B cell (primary cell): ENCODE measurements around the gene MAD2L1BP.

Experiments
- CTCF ChIP-seq: fragments of 200-600 bp; IDR thresholded peaks from one replicate; pipeline ENCODE4 v1.8.0; 2022; ENCODE audit warnings: antibody characterized with exemption, mild to moderate bottlenecking
- EZH2 ChIP-seq: IDR thresholded peaks from 2 replicates; pipeline ENCODE4 v1.6.1; 2012; ENCODE audit warnings: borderline replicate concordance, low read depth, mild to moderate bottlenecking, moderate library complexity, low read length; ENCODE audit not compliant: insufficient read depth, poor library complexity, severe bottlenecking

GRCh38 chr6:43674921-43675320 lies 39.3 kb downstream of the MAD2L1BP start:
- TF ChIP-seq CTCF: no peak
- TF ChIP-seq EZH2: no peak
